OCI-LY7 (cell line): ENCODE results near the gene OBSL1.

Source experiments
- EZH2phosphoT487 ChIP-seq: fragments of 200-600 bp; sonication (generic); IDR thresholded peaks from 2 replicates; pipeline ENCODE4 v1.6.1; 2018; ENCODE audit warnings: low read depth, borderline replicate concordance, mild to moderate bottlenecking, mixed run types, antibody characterized with exemption, low read length, moderate library complexity, mixed read lengths
- TF ChIP-seq, protein P1 (sequence below): fragments of 200-600 bp; sonication (generic); conservative IDR thresholded peaks from 2 replicates; pipeline ENCODE4 v1.5.1; 2014; ENCODE audit warnings: mild to moderate bottlenecking, antibody characterized with exemption, low read length, moderate library complexity, mixed read lengths

DNA sequence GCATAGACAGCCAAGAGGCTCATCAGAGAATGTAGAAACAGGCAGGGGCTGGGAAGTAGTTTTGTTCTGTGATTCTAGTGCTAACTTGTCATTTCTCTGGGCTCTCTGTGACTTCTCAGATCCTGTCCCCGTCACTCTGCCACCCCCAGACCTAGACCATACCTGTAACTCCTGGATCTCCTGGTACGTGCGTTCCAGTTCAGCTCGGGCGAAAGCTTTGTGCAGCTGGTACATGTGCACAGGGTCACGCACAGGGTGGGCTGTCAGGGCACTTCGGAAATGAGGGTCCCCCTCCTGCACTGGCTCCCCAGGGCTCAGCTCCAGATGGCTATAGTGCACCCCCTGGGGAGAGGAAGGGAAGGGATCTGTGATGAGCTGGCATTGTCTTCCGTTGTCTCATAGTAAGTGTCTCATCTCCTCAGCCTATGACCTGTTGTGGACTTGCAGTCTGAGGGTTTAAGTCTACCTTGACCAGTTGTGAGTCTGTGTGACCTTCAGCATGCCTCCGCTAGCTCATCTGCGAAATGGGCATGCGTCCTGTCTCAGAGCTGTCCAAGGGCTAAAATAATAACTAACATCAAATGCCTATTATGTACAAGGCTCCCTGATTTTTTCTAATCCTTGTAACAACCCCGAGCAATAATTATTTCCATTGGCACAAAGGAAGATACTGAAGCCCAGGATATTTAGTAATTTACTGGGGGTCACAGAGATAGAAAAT, 30.4 kb downstream of the OBSL1 start:
- TF ChIP-seq, protein P1, sequence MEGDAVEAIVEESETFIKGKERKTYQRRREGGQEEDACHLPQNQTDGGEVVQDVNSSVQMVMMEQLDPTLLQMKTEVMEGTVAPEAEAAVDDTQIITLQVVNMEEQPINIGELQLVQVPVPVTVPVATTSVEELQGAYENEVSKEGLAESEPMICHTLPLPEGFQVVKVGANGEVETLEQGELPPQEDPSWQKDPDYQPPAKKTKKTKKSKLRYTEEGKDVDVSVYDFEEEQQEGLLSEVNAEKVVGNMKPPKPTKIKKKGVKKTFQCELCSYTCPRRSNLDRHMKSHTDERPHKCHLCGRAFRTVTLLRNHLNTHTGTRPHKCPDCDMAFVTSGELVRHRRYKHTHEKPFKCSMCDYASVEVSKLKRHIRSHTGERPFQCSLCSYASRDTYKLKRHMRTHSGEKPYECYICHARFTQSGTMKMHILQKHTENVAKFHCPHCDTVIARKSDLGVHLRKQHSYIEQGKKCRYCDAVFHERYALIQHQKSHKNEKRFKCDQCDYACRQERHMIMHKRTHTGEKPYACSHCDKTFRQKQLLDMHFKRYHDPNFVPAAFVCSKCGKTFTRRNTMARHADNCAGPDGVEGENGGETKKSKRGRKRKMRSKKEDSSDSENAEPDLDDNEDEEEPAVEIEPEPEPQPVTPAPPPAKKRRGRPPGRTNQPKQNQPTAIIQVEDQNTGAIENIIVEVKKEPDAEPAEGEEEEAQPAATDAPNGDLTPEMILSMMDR = no peak
- no peak for TF ChIP-seq EZH2phosphoT487
